CD14-positive monocyte (primary cell): Measurements from ENCODE around the gene CENPF. TPM values are rescaled to one million over a fixed set of nuclear protein-coding genes. Genes with fewer than 3 reads are reported as not detected.
A peak's percentile ranks its signal among the peaks of the same experiment; 100 is the strongest.
"Not testable (repeated sequence)": the region's sequence is repeated elsewhere in the genome, so short reads cannot be mapped to it uniquely, and the experiment has no call there.

Experiments used
- DNase-seq, 3 donors: peaks; one replicate each; pipeline ENCODE4 v3.0.0-alpha.2; 2011 to 2022
- H2AFZ ChIP-seq: 2 replicates; pipeline ENCODE4 v1.6.0; 2012; ENCODE audit warnings: mild to moderate bottlenecking, low read depth, low read length, inconsistent platforms; ENCODE audit not compliant: insufficient read depth, poor library complexity, severe bottlenecking
- H3K27ac ChIP-seq, 2 donors: 1 replicate in 1 of 2; 2 replicates in 1 of 2; pipeline ENCODE4 v1.5.1; 2012 to 2013; ENCODE audit warnings: low read length in 2 of 2, control low read depth in 1 of 2, inconsistent platforms in 1 of 2, low read depth in 1 of 2, mild to moderate bottlenecking in 1 of 2
- H3K27me3 ChIP-seq, 2 donors: one replicate each; pipeline versions ENCODE4 v1.6.0 to v1.6.1; 2011 to 2013; ENCODE audit warnings: low read length in 2 of 2; ENCODE audit not compliant: control insufficient read depth in 2 of 2, insufficient read depth in 2 of 2
- H3K36me3 ChIP-seq, 2 donors: replicated peaks in 1 of 2; 1 replicate in 1 of 2; 2 replicates in 1 of 2; pipeline versions ENCODE4 v1.5.1 to v1.6.1; 2012 to 2013; ENCODE audit warnings: low read length in 2 of 2, control low read depth in 1 of 2, inconsistent platforms in 1 of 2, mild to moderate bottlenecking in 1 of 2; ENCODE audit not compliant: insufficient read depth in 2 of 2, control insufficient read depth in 1 of 2
- H3K4me1 ChIP-seq, 2 donors: 1 replicate in 1 of 2; 2 replicates in 1 of 2; pipeline versions ENCODE4 v1.5.1 to v1.6.1; 2012 to 2013; ENCODE audit warnings: low read length in 2 of 2, control low read depth in 1 of 2, inconsistent platforms in 1 of 2, mild to moderate bottlenecking in 1 of 2, moderate library complexity in 1 of 2; ENCODE audit not compliant: insufficient read depth in 2 of 2, control insufficient read depth in 1 of 2
- H3K4me2 ChIP-seq: replicated peaks from 2 replicates; pipeline ENCODE3; 2012; ENCODE audit warnings: low read length, moderate library complexity, mild to moderate bottlenecking; ENCODE audit not compliant: poor library complexity, severe bottlenecking; ENCODE audit errors: extremely low read depth
- H3K4me3 ChIP-seq, 3 experiments: fragments of 200-600 bp in 1 of 3; sonication (generic) in 1 of 3; replicated peaks in 1 of 3; 1 replicate in 2 of 3; 2 replicates in 1 of 3; pipeline ENCODE4 v1.5.1; 2011 to 2013; ENCODE audit warnings: low read length in 3 of 3, mild to moderate bottlenecking in 3 of 3, control low read depth in 2 of 3, low read depth in 2 of 3, inconsistent platforms in 1 of 3, moderate library complexity in 1 of 3
- H3K79me2 ChIP-seq: 2 replicates; pipeline ENCODE4 v1.6.0; 2012; ENCODE audit warnings: mild to moderate bottlenecking, control low read depth, inconsistent platforms, low read length, moderate library complexity; ENCODE audit not compliant: insufficient read depth
- H3K9ac ChIP-seq: 2 replicates; pipeline ENCODE4 v1.6.0; 2017; ENCODE audit warnings: low read length, mild to moderate bottlenecking; ENCODE audit not compliant: insufficient read depth, poor library complexity, severe bottlenecking
- H3K9me3 ChIP-seq, 2 donors: replicated peaks in 1 of 2; 1 replicate in 1 of 2; 2 replicates in 1 of 2; pipeline versions ENCODE4 v1.5.1 to v1.6.1; 2012 to 2013; ENCODE audit warnings: low read length in 2 of 2, control low read depth in 1 of 2; ENCODE audit not compliant: control insufficient read depth in 1 of 2, insufficient read depth in 1 of 2
- H4K20me1 ChIP-seq: 2 replicates; pipeline ENCODE4 v1.6.0; 2012; ENCODE audit warnings: mild to moderate bottlenecking, low read length, control low read depth, moderate library complexity; ENCODE audit not compliant: insufficient read depth
- H3K27ac Mint-ChIP-seq, 7 donors: one replicate each; pipeline ENCODE4 v1.8.0; 2020; ENCODE audit warnings: mild to moderate bottlenecking in 7 of 7, mixed read lengths in 7 of 7, moderate library complexity in 6 of 7, inconsistent platforms in 2 of 7
- H3K27me3 Mint-ChIP-seq, 3 donors: one replicate each; pipeline ENCODE4 v1.8.0; 2021 to 2022; ENCODE audit warnings: low read depth in 3 of 3, mild to moderate bottlenecking in 3 of 3, mixed read lengths in 3 of 3, moderate library complexity in 3 of 3, inconsistent platforms in 1 of 3
- H3K36me3 Mint-ChIP-seq, 2 donors: one replicate each; pipeline ENCODE4 v1.8.0; 2020; ENCODE audit warnings: mixed read lengths in 2 of 2, inconsistent platforms in 1 of 2, mild to moderate bottlenecking in 1 of 2
- H3K4me1 Mint-ChIP-seq: one replicate; pipeline ENCODE4 v1.8.0; 2020; ENCODE audit warnings: mild to moderate bottlenecking, mixed read lengths
- H3K4me3 Mint-ChIP-seq, 2 donors: one replicate each; pipeline ENCODE4 v1.8.0; 2020; ENCODE audit warnings: mild to moderate bottlenecking in 2 of 2, mixed read lengths in 2 of 2, moderate library complexity in 1 of 2
- H3K9me3 Mint-ChIP-seq, 7 donors: one replicate each; pipeline ENCODE4 v1.8.0; 2020 to 2022; ENCODE audit warnings: mixed read lengths in 7 of 7, mild to moderate bottlenecking in 6 of 7, moderate library complexity in 6 of 7, inconsistent platforms in 2 of 7
- WGBS: methylation state at CpG from one replicate; pipeline ENCODE4 v1.1.5; 2013; ENCODE audit warnings: missing lambda C conversion rate; ENCODE audit not compliant: insufficient coverage; 5-methylcytosine and 5-hydroxymethylcytosine counted together
- intact Hi-C, 2 donors: fragments of 100-400 bp; cut with micrococcal nuclease; formaldehyde crosslinking; loops; one replicate each; pipeline versions ENCODE4 v1.15.0 to v1.15.1; 2023
- polyA plus RNA-seq, 3 donors: library from polyadenylated mRNA; depleted of rRNA in 1 of 3; unstranded in 2 of 3; stranded (reverse) in 1 of 3; fragments of 300-500 nt in 2 of 3; fragments of >200 nt in 1 of 3; fragmentation: Illumina TruSeq in 2 of 3; gene quantifications; 1 replicate in 2 of 3; 2 replicates in 1 of 3; pipeline ENCODE4 v1.2.3, GENCODE V29; 2012 to 2021
- TF ChIP-seq, protein P1 (sequence below): fragments of 200-600 bp; IDR thresholded peaks from one replicate; pipeline ENCODE4 v1.8.0; 2022; ENCODE audit warnings: antibody characterized with exemption, mild to moderate bottlenecking

Gene CENPF
- polyA plus RNA-seq, 3 donors: 0.01 to 0.29 TPM; not detected in 1

DNA sequence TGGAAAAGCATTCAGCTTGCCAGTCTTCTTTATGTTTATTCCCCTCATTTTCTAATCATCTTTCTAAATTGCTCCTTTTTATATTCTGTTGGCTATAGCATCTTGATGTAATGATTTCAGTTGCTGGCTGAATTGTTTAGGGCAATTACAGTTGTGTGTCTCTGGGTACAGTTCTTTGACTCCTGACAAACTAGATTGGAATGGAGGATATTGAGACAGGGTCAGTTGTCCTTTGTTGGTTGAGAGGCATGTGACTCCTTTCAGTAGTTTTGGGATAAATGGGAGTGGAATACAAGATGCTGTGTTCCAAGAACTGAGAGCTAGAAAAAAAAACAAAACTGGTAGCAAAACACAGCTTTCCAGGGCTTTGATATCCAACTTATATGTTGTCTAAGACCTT, 1.5 kb downstream of the CENPF start:
- Histone ChIP-seq H4K20me1 (no peaks in the 10 kb centered on the region), H2AFZ (peak overlapping the region; percentile 96), H3K27me3 (no peaks in the 10 kb centered on the region), H3K4me2 (no peak overlapping the region), H3K4me1 (peaks cover 17 to 22% of the 10 kb centered on the region in 2 donors), H3K4me3 (no peak overlapping the region), H3K36me3 (peaks cover 0 to 6% of the 10 kb centered on the region in 2 donors), H3K79me2 (peaks cover 64% of the 10 kb centered on the region), H3K27ac (no peak overlapping the region), H3K9me3 (peaks cover 0 to 10% of the 10 kb centered on the region in 2 donors), H3K9ac (no peak overlapping the region)
- Mint-ChIP-seq H3K36me3 (peaks cover 7 to 29% of the 10 kb centered on the region in 2 donors), H3K27me3 (peaks cover 0 to 1% (median 0%) of the 10 kb centered on the region in 3 donors), H3K4me1 (peaks cover 21% of the 10 kb centered on the region), H3K4me3 (no peak overlapping the region), H3K27ac (peak overlapping the region in 1 of 7 donors; percentile 46), H3K9me3 (peaks cover 0 to 10% (median 2%) of the 10 kb centered on the region in 7 donors)
- TF ChIP-seq, protein P1, sequence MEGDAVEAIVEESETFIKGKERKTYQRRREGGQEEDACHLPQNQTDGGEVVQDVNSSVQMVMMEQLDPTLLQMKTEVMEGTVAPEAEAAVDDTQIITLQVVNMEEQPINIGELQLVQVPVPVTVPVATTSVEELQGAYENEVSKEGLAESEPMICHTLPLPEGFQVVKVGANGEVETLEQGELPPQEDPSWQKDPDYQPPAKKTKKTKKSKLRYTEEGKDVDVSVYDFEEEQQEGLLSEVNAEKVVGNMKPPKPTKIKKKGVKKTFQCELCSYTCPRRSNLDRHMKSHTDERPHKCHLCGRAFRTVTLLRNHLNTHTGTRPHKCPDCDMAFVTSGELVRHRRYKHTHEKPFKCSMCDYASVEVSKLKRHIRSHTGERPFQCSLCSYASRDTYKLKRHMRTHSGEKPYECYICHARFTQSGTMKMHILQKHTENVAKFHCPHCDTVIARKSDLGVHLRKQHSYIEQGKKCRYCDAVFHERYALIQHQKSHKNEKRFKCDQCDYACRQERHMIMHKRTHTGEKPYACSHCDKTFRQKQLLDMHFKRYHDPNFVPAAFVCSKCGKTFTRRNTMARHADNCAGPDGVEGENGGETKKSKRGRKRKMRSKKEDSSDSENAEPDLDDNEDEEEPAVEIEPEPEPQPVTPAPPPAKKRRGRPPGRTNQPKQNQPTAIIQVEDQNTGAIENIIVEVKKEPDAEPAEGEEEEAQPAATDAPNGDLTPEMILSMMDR: no peak
- DNase-seq: no peak
- intact Hi-C loops: no loop called here

DNA sequence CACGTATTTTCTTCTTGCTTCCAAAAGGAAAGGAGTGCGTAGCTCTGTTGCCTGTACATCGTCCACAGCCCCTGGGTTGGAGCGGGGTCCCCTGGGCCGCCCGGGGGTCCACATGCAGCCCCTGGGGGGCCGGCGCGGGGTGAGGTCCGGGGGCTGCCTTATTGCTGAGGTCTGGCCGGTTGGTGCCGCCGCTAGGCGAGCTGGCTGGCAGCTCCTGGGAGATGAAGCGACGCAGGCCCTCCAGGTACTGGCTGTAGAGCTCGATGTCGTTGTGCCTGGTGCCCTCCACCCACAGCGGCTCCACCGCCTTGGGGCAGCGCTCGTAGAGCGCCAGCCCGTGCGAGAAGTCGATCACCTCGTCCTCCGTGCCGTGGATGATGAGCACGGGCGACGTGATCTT, 2.5 kb downstream of the CENPF start:
- H3K27ac ChIP-seq, H3K27me3 ChIP-seq, DNase-seq, H3K4me2 ChIP-seq, H3K9me3 ChIP-seq, H3K9ac ChIP-seq, H3K36me3 ChIP-seq, H4K20me1 ChIP-seq, H3K27me3 Mint-ChIP-seq, intact Hi-C loops, H3K4me3 Mint-ChIP-seq, H3K27ac Mint-ChIP-seq, H3K4me3 ChIP-seq, H2AFZ ChIP-seq: not testable (repeated sequence)
- Mint-ChIP-seq H3K36me3 (peaks cover 10 to 35% of the 10 kb centered on the region in 2 donors), H3K4me1 (peaks cover 21% of the 10 kb centered on the region), H3K9me3 (peaks cover 0 to 12% (median 5%) of the 10 kb centered on the region in 7 donors)
- peaks cover 73% of the 10 kb centered on the region for H3K79me2 ChIP-seq
- WGBS: 98% methylated on average over 32 of the region's 32 CpGs
- H3K4me1 ChIP-seq: peaks cover 17 to 22% of the 10 kb centered on the region in 2 donors

DNA sequence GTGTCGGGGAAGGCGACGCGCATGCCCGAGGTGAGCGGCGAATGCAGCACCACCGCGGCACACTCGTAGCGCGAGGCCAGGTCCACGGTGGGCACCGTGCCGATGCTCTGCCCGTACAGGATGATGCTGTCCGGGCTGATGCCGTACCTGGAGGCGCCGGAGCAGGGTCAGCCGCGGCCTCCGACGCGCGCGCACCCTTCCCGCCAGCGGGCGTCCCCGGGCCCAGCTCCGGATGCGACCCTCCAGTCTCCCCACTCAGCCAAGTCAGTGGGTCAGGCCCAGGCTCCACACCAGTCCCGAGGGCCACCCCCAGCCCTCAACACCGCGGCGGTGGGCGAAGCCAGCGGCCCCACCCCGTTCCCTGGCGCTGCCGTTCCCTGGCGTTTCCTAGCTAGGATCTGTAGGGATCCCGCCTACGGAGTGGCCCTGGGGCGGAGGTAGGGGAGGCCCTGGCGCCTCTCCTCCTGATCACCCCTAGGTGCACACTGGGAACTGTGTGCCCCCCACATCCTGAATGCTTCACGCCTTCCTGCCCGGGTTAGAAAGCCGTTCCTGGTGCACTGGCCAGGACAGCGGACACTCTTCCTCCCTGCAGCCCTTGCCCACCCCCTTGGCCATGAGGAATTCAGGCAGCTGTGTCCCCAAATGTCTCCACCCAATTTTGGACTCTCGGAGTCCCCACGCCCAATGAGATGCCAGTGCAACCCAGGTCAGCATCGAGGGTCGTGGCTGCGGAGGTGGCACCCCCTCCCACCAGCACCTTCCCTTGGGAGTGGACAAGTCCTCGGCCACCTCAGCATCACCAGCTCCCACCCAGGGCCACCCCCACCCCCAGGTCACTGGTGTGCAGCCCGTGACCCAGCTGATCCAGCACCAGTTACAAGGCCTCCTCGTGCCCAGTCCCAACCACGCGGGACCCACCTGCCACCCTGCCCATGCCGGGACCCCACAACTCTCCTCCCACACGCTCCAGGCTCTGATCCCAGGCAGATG, 3.2 kb downstream of the CENPF start:
- Histone ChIP-seq H3K4me1 (peaks cover 17 to 22% of the 10 kb centered on the region in 2 donors), H3K79me2 (peaks cover 81% of the 10 kb centered on the region)
- Mint-ChIP-seq H3K36me3 (peaks cover 12 to 40% of the 10 kb centered on the region in 2 donors), H3K27ac (peak overlapping the region in 1 of 7 donors; percentile 43), H3K9me3 (peaks cover 0 to 12% (median 5%) of the 10 kb centered on the region in 7 donors), H3K4me1 (peaks cover 21% of the 10 kb centered on the region)
- DNase-seq, H3K27ac ChIP-seq, H3K27me3 Mint-ChIP-seq, H4K20me1 ChIP-seq, H3K36me3 ChIP-seq, H3K4me3 ChIP-seq, H3K4me3 Mint-ChIP-seq, H3K4me2 ChIP-seq, H3K27me3 ChIP-seq, H3K9ac ChIP-seq, H2AFZ ChIP-seq, intact Hi-C loops, H3K9me3 ChIP-seq: not testable (repeated sequence)
- WGBS: 98% methylated on average over 26 of the region's 63 CpGs
